HG03521 (cell line): ENCODE data around the gene OPHN1.
"Not testable (repeated sequence)": the region's sequence is repeated elsewhere in the genome, so short reads cannot be mapped to it uniquely, and the experiment has no call there.

Experiments used
- ATAC-seq: cut with Tn5 transposase; IDR thresholded peaks from one replicate; pipeline ENCODE4 v1.9.1; 2021; ENCODE audit warnings: mild to moderate bottlenecking, moderate library complexity; ENCODE audit not compliant: unreplicated experiment

The OPHN1 gene

DNA sequence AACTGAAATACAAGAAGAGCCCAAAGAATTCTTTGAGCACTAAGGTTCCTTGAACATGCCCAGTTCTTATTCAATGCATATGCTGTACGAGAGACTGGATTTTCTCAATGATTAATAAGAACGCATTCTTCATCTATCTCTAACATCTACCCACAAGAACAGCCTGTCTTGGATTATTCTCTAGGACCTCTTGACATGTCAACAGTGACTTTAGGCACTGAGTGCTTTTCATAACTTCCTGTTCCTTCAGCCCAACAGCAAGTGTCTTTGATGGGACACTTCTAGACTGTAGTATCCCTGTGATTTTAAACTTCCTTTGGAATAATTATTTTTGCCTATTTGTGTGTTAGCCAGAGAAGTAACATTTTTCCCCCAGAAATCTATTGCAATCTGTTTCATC lies 69.3 kb downstream of the OPHN1 start:
- no peak for ATAC-seq

DNA sequence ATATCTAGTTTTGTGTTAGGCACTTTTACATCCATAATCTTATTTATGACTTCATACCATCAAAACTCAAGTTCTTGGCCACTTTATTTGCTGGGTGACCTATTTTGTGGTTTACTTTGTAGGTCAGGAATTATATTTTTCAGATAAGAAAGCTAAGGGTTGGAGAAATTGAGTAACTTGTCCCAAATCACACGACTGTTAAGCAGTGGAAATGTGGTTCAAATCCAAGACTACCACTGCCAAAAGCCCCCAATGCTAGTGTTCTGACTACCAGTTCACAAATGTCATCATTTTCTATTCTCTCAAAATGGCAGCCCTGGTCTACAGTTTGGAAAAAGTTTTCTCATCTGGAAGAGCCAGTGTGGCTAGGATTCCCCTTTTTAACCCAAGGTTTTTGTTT lies 74.6 kb downstream of the OPHN1 start:
- ATAC-seq, result no peak

DNA sequence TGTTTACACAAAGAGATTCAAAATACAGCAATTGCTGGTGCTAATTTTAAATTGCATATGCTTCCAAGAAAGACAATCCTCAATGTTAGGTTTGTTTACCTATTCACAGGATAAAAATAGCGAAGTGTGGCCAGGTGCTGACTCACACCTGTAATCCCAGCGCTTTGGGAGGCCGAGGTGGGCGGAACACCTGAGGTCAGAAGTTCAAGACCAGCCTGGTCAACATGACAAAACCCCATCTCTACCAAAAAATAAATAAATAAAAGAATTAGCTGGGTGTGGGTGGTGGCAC lies 77.7 kb downstream of the OPHN1 start:
- no peak for ATAC-seq

- ATAC-seq, result no peak
Observed at GRCh38 chrX:68354879-68355628, 78.2 kb downstream of the OPHN1 start.

DNA sequence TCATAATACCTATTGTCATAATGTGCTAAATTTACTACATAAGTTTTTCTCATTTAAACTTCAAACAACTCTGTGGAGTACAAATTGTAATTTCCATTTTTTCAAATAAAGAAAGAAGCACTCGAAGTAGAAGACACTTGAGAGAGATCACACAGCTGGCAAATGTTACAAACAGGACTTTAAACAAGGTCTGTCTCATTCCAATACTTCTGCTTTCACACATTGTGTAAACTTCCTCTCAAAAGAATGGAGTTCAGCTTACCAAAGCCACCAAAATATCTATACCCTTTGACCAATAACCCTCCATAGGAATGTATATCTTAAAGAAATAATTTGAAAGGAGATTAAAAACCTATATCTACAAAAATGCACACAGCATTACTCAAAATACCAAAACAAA lies 88.3 kb downstream of the OPHN1 start:
- no peak for ATAC-seq

DNA sequence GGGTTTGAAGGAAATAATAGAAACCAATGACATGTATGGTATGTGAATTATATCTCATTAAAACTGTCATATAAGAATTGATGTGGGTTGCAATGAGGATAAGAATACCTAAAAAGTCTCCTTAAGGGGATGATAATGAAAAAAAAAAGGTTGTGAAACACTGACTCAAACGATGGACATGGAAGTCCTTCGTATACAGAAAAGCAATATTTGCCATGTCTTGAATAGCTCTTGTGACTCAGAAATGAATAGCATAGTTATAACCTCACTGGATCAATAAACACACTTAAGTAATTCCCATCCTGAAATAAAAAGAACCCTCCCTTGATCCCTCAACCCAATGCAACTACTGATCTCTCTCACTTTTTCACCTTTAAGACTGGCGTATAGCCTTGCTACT lies 89.7 kb downstream of the OPHN1 start:
- no peak for ATAC-seq

- ATAC-seq, result no peak
Observed at GRCh38 chrX:68332201-68332731, 101.0 kb downstream of the OPHN1 start.

GRCh38 chrX:68326841-68327240 lies 106.5 kb downstream of the OPHN1 start:
- ATAC-seq, result not testable (repeated sequence)

GRCh38 chrX:68307769-68308168 lies 125.5 kb downstream of the OPHN1 start:
- no peak for ATAC-seq

DNA sequence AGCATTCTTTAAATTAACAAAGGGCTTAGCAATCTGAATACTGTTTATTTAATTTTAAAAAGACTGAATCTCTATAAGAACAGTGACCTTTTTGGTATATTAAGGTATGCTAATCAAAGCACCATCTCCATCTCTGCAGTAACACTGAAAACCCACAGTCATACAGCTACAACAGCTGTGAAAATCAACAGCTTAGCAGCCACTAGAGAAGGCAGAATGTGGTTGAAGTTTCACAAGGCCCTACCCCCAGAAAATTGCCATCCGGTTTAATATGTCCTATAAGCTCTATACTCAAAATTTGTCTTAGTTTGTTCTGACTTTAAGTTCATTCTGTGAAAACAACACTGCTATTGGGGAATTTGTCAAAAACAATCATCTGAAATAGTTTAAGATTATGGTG lies 128.7 kb downstream of the OPHN1 start:
- no peak for ATAC-seq

DNA sequence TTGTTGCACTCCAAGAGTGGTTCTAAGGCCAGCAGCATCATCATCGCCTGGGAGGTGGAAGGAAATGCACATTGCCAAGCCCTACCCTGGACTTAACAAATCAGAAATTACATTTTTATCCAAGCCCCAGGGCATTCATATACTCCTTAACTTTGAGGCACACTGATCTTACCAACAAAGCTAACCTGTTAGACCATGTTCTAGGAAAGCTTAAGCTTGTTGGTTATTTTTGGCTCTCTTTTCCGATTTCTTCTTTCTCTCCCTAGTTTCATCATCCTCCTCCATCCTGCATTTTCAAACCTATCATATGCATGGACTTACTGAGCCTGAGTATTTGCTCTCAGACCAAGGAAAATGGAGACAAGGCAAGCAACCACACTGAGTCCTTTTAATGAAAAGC lies 133.4 kb downstream of the OPHN1 start:
- ATAC-seq, result no peak

DNA sequence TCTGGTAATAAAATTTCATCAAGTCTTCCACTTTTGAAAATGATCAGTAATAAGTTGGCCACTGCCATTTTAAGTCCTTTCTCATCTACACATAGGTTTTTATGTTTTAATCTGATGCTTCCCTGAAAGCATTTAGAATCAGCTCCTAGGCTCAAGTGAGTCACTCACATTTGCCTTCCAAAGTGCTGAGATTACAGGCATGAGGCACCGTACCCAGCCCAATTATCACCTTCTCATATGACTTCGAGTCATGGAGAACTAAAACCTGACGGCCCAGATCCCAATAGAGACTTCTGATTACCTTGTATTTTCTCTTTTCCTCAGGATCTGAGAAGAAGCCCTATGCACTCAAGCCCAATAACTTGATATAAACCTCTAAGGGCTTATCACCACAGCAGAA lies 140.8 kb downstream of the OPHN1 start:
- ATAC-seq, result no peak

- no peak for ATAC-seq
Observed at GRCh38 chrX:68288127-68288526, 145.2 kb downstream of the OPHN1 start.

GRCh38 chrX:68287419-68287818 lies 145.9 kb downstream of the OPHN1 start:
- ATAC-seq, result no peak

- ATAC-seq, result no peak
Observed at GRCh38 chrX:68286980-68287379, 146.3 kb downstream of the OPHN1 start.

DNA sequence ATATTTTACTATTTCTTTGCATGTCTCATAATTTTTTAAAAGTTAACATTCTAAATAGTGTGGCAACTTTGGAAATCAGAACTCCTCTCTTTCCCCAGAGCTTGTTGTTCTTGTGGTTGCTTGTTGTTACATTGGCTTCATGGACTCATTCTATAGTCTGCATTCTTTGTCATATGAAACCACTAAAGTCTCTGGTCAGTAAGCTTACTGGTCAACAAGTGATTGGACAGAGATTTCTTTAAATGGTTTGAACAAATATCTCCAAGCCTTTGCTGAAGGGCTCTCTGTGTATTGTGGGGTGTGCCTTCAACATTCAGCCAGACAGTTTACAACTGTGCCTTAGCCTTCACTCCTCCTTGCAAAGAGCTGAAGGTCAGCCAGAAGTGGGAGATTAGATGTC lies 147.2 kb downstream of the OPHN1 start:
- ATAC-seq, result no peak

GRCh38 chrX:68284281-68284904 lies 148.9 kb downstream of the OPHN1 start:
- ATAC-seq, result no peak

DNA sequence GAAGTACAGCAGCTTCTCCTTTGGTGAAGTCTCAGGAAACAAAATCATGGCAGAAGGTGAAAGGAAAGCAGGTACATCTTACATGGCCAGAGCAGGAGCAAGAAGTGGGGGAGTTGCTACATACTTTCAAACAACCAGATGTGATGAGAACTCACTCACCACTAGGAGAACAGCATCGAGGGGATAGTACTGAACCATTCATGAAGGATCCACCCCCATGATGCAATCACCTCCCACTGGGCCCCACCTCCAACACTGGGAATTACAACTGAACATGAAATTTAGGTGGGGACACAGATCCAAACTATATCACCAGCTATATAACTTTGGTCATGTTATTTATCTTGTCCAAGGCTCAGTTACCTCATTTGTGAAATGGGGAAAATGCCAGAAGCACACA lies 159.4 kb downstream of the OPHN1 start:
- ATAC-seq, result no peak

DNA sequence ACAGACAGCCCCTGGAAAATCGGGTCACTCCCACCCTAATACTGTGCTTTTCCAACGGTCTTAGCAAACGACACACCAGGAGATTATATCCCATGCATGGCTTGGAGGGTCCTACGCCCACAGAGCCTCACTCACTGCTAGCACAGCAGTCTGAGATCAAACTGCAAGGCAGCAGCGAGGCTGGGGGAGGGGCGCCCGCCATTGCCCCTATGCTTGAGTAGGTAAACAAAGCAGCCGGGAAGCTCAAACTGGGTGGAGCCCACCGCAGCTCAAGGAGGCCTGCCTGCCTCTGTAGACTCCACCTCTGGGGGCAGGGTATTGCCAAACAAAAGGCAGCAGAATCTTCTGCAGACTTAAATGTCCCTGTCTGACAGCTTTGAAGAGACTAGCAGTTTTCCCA lies 168.5 kb downstream of the OPHN1 start:
- not testable (repeated sequence) for ATAC-seq

- ATAC-seq, result no peak
Observed at GRCh38 chrX:68261060-68261672, 172.1 kb downstream of the OPHN1 start.

DNA sequence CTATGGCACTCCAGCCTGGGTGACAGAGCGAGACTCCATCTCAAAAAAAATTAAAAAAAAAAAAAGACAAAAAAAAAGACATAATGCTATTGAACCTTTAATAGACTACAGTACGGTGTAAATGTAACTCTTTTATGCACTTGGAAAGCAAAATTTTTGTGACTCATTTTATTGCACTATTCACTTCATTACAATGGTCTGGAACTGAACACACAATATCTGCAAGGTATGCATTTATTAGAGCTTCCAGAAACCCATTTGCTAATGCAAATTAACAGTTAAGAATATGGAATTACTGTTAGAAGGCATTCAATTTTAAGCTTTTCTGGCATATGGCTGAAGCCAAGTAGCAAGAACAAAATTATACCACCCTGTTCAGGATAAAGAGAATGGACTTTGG lies 176.3 kb downstream of the OPHN1 start:
- ATAC-seq, result no peak
